ENCODE measurements around the gene ZNF433. TPM values are rescaled to one million over a fixed set of nuclear protein-coding genes. Genes with fewer than 3 reads are reported as not detected.
"Not testable (repeated sequence)": the region's sequence is repeated elsewhere in the genome, so short reads cannot be mapped to it uniquely, and the experiment has no call there.

Gene ZNF433
- total RNA-seq = 10 to 100 TPM; 10.2 to 10.4 TPM

- TF ChIP-seq POLR2AphosphoS5 (IDR thresholded peaks at IDR 0.05) (peak; percentile 95), CTCF (IDR thresholded peaks at IDR 0.05) (peak in 2 of 4 experiments; percentile 6 to 32), POLR2A (IDR thresholded peaks at IDR 0.05) (peak; percentile 88)
- intact Hi-C loops (cut with DNase I) = no loop called here
- Histone ChIP-seq H3K4me3 (peak within 1 kb of the TSS; percentile 80 to 93), H3K4me1 (replicated peaks) (no peaks in the 10 kb centered on the region), H3K36me3 (no peaks in the 10 kb centered on the region), H3K9me3 (no peaks in the 10 kb centered on the region), H3K27ac (peak within 1 kb of the TSS; percentile 93 to 98), H3K27me3 (replicated peaks; ENCODE audit: insufficient read depth) (no peaks in the 10 kb centered on the region)
- under 1% methylated on average over 53 of the region's 68 CpGs for WGBS
- peak; percentile 99 for DNase-seq (ENCODE audit: low spot score)
These were observed at the start of gene ZNF433 for GRCh38 chr19:12035220-12036172. Gene ZNF433 (minus strand): TSS chr19:12035679. CDS start chr19:12035539, 140 bp downstream.

GRCh38 chr19:12083336-12083735, 47.9 kb upstream of the ZNF433 start:
- H3K4me3 ChIP-seq; DNase-seq (ENCODE audit: low spot score); H3K36me3 ChIP-seq; H3K9me3 ChIP-seq; intact Hi-C loops (cut with DNase I); H3K27me3 ChIP-seq (replicated peaks; ENCODE audit: insufficient read depth); H3K4me1 ChIP-seq (replicated peaks); H3K27ac ChIP-seq: not testable (repeated sequence)
- 93% methylated on average over 6 of the region's 6 CpGs for WGBS

- DNase-seq (ENCODE audit: low spot score) = no peak
- intact Hi-C loops (cut with DNase I) = no loop called here
- no peak overlapping the region for H3K4me3 ChIP-seq
- TF ChIP-seq POLR2A (IDR thresholded peaks at IDR 0.05) (no peak), CTCF (IDR thresholded peaks at IDR 0.05) (no peak), POLR2AphosphoS5 (IDR thresholded peaks at IDR 0.05) (no peak)
- H3K27me3 ChIP-seq (replicated peaks; ENCODE audit: insufficient read depth) = no peaks in the 10 kb centered on the region
- H3K36me3 ChIP-seq = peaks cover 15 to 24% of the 10 kb centered on the region in 2 donors
- no peaks in the 10 kb centered on the region for H3K4me1 ChIP-seq (replicated peaks)
- 98% methylated on average over 3 of the region's 3 CpGs for WGBS
- no peak overlapping the region for H3K27ac ChIP-seq
- H3K9me3 ChIP-seq = peaks cover 14% of the 10 kb centered on the region
These were observed 41.9 kb upstream of the ZNF433 start for GRCh38 chr19:12077375-12077774.

GRCh38 chr19:12076331-12076730, 40.9 kb upstream of the ZNF433 start:
- WGBS = 95% methylated on average over 3 of the region's 3 CpGs
- H3K27ac ChIP-seq; intact Hi-C loops (cut with DNase I); H3K4me1 ChIP-seq (replicated peaks); H3K27me3 ChIP-seq (replicated peaks; ENCODE audit: insufficient read depth); H3K4me3 ChIP-seq; DNase-seq (ENCODE audit: low spot score): not testable (repeated sequence)
- Histone ChIP-seq H3K9me3 (peaks cover 14% of the 10 kb centered on the region), H3K36me3 (peaks cover 15 to 24% of the 10 kb centered on the region in 2 donors)

- intact Hi-C loops (cut with DNase I) = no loop called here
- H3K9me3 ChIP-seq = peaks cover 14% of the 10 kb centered on the region
- H3K27me3 ChIP-seq (replicated peaks; ENCODE audit: insufficient read depth) = no peaks in the 10 kb centered on the region
- TF ChIP-seq POLR2A (IDR thresholded peaks at IDR 0.05) = no peak
- TF ChIP-seq POLR2AphosphoS5 (IDR thresholded peaks at IDR 0.05) = no peak
- TF ChIP-seq CTCF (IDR thresholded peaks at IDR 0.05) = no peak
- no peak overlapping the region for H3K4me3 ChIP-seq
- WGBS = 91% methylated on average over 3 of the region's 3 CpGs
- H3K27ac ChIP-seq = no peak overlapping the region
- DNase-seq (ENCODE audit: low spot score) = no peak
- H3K36me3 ChIP-seq = peaks cover 15 to 24% of the 10 kb centered on the region in 2 donors
- H3K4me1 ChIP-seq (replicated peaks) = no peaks in the 10 kb centered on the region
These were observed 40.2 kb upstream of the ZNF433 start for GRCh38 chr19:12075538-12076139.

Measured in prostate gland (tissue), 2 donors.